Measurements from ENCODE around the gene LARP1.

The LARP1 gene

GRCh38 chr5:154860765-154861164 lies 105.6 kb downstream of the LARP1 start:
- no peak for DNase-seq

- no peak for DNase-seq
Observed at GRCh38 chr5:154861946-154862345, 106.8 kb downstream of the LARP1 start.

- DNase-seq, result no peak
Observed at GRCh38 chr5:154862766-154863165, 107.6 kb downstream of the LARP1 start.

- DNase-seq, result no peak
Observed at GRCh38 chr5:154863291-154864080, 108.3 kb downstream of the LARP1 start.

GRCh38 chr5:154865466-154866184 lies 110.4 kb downstream of the LARP1 start:
- no peak for DNase-seq

- no peak for DNase-seq
Observed at GRCh38 chr5:154866841-154867240, 111.7 kb downstream of the LARP1 start.
